ENCODE results near the gene LCN9.

LCN9 gene

GRCh38 chr9:135703726-135704125, 40.6 kb downstream of the LCN9 start:
- Histone ChIP-seq H3K36me3 (ENCODE audit: insufficient read depth, low read length) (no peaks in the 10 kb centered on the region), H3K27me3 (ENCODE audit: control insufficient read depth, insufficient read depth, low read length) (peaks cover 49% of the 10 kb centered on the region), H3K4me3 (ENCODE audit: low read length) (no peak overlapping the region), H3K9me3 (replicated peaks; ENCODE audit: low read length) (no peaks in the 10 kb centered on the region), H3K4me2 (ENCODE audit: low read length) (no peak overlapping the region), H3K4me1 (ENCODE audit: control insufficient read depth, insufficient read depth, low read length) (peaks cover 12% of the 10 kb centered on the region), H3K9ac (ENCODE audit: low read depth, low read length) (no peak overlapping the region)

GRCh38 chr9:135704483-135704882, 41.4 kb downstream of the LCN9 start:
- Histone ChIP-seq H3K36me3 (ENCODE audit: insufficient read depth, low read length) (no peaks in the 10 kb centered on the region), H3K4me1 (ENCODE audit: control insufficient read depth, insufficient read depth, low read length) (peaks cover 12% of the 10 kb centered on the region), H3K9ac (ENCODE audit: low read depth, low read length) (no peak overlapping the region), H3K27me3 (ENCODE audit: control insufficient read depth, insufficient read depth, low read length) (peaks cover 55% of the 10 kb centered on the region), H3K4me2 (ENCODE audit: low read length) (no peak overlapping the region), H3K9me3 (replicated peaks; ENCODE audit: low read length) (no peaks in the 10 kb centered on the region), H3K4me3 (ENCODE audit: low read length) (no peak overlapping the region)

- no peaks in the 10 kb centered on the region for H3K9me3 ChIP-seq (replicated peaks; ENCODE audit: low read length)
- no peak overlapping the region for H3K9ac ChIP-seq (ENCODE audit: low read depth, low read length)
- H3K4me2 ChIP-seq (ENCODE audit: low read length): no peak overlapping the region
- peaks cover 12% of the 10 kb centered on the region for H3K4me1 ChIP-seq (ENCODE audit: control insufficient read depth, insufficient read depth, low read length)
- peaks cover 61% of the 10 kb centered on the region for H3K27me3 ChIP-seq (ENCODE audit: control insufficient read depth, insufficient read depth, low read length)
- H3K36me3 ChIP-seq (ENCODE audit: insufficient read depth, low read length): no peaks in the 10 kb centered on the region
- H3K4me3 ChIP-seq (ENCODE audit: low read length): no peak overlapping the region
Measured at GRCh38 chr9:135705376-135705775, 42.3 kb downstream of the LCN9 start.

GRCh38 chr9:135706288-135706687, 43.2 kb downstream of the LCN9 start:
- Histone ChIP-seq H3K27me3 (ENCODE audit: control insufficient read depth, insufficient read depth, low read length) (peaks cover 70% of the 10 kb centered on the region), H3K4me2 (ENCODE audit: low read length) (no peak overlapping the region), H3K9ac (ENCODE audit: low read depth, low read length) (no peak overlapping the region), H3K4me1 (ENCODE audit: control insufficient read depth, insufficient read depth, low read length) (peaks cover 11% of the 10 kb centered on the region), H3K9me3 (replicated peaks; ENCODE audit: low read length) (no peaks in the 10 kb centered on the region), H3K4me3 (ENCODE audit: low read length) (no peak overlapping the region), H3K36me3 (ENCODE audit: insufficient read depth, low read length) (no peaks in the 10 kb centered on the region)

GRCh38 chr9:135707252-135708138, 44.4 kb downstream of the LCN9 start:
- no peaks in the 10 kb centered on the region for H3K4me1 ChIP-seq (ENCODE audit: control insufficient read depth, insufficient read depth, low read length)
- H3K9ac ChIP-seq (ENCODE audit: low read depth, low read length): no peak overlapping the region
- H3K36me3 ChIP-seq (ENCODE audit: insufficient read depth, low read length): no peaks in the 10 kb centered on the region
- H3K27me3 ChIP-seq (ENCODE audit: control insufficient read depth, insufficient read depth, low read length): peaks cover 82% of the 10 kb centered on the region
- no peaks in the 10 kb centered on the region for H3K9me3 ChIP-seq (replicated peaks; ENCODE audit: low read length)
- peak overlapping the region; percentile 49 for H3K4me3 ChIP-seq (ENCODE audit: low read length)
- H3K4me2 ChIP-seq (ENCODE audit: low read length): peak overlapping the region; percentile 61

GRCh38 chr9:135708164-135708563, 45.1 kb downstream of the LCN9 start:
- no peak overlapping the region for H3K4me3 ChIP-seq (ENCODE audit: low read length)
- H3K36me3 ChIP-seq (ENCODE audit: insufficient read depth, low read length): no peaks in the 10 kb centered on the region
- H3K9ac ChIP-seq (ENCODE audit: low read depth, low read length): no peak overlapping the region
- H3K4me2 ChIP-seq (ENCODE audit: low read length): no peak overlapping the region
- H3K4me1 ChIP-seq (ENCODE audit: control insufficient read depth, insufficient read depth, low read length): no peaks in the 10 kb centered on the region
- no peaks in the 10 kb centered on the region for H3K9me3 ChIP-seq (replicated peaks; ENCODE audit: low read length)
- H3K27me3 ChIP-seq (ENCODE audit: control insufficient read depth, insufficient read depth, low read length): peaks cover 83% of the 10 kb centered on the region

DNA sequence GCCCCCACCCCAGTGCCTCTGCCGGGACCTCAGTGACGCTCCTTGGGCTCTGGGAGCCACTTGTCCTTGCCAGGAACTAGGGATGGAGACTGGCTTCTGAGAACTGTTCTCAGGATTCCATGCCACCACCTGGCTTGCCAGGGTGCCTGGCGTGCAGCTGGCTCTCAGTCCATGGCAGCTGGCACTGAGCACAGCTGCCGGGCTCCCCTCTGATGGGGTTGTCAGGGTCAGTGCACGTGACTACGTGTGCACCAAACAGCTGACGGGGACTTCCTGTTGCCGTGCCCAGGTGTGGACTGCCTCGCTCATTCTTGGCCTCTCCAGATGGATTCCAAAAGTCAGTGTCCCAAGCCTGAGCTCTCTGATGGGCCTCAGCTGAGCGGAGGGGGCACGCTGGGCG, 48.3 kb downstream of the LCN9 start:
- Histone ChIP-seq H3K27me3 (ENCODE audit: control insufficient read depth, insufficient read depth, low read length) (peaks cover 74% of the 10 kb centered on the region), H3K36me3 (ENCODE audit: insufficient read depth, low read length) (no peaks in the 10 kb centered on the region)

DNA sequence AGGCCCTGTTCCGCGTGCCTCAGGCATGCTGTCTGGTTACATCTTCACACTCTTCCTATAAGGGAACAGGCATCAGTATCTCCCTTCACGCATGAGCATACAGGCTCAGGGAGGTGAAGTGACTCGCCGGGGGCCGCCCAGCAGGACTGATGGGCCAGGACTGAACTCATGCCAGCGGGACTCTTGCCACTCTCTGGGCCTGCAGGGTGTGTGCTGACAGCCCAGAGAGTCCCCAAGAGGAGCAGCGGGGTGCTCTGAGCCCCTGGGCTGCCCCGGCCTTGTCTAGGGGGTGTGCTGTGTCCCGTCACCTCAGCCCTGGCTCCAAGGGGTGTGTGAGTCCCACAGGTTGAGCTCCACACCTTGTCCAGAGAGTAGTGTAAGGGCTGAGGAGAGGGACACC, 48.8 kb downstream of the LCN9 start:
- H3K4me2 ChIP-seq (ENCODE audit: low read length): no peak overlapping the region
- peaks cover 70% of the 10 kb centered on the region for H3K27me3 ChIP-seq (ENCODE audit: control insufficient read depth, insufficient read depth, low read length)

More for the DNA sequence above, 48.3 kb downstream of the LCN9 start:
- H3K9me3 ChIP-seq (replicated peaks; ENCODE audit: low read length): no peaks in the 10 kb centered on the region
- H3K9ac ChIP-seq (ENCODE audit: low read depth, low read length): no peak overlapping the region
- H3K4me2 ChIP-seq (ENCODE audit: low read length): no peak overlapping the region
- H3K4me3 ChIP-seq (ENCODE audit: low read length): no peak overlapping the region
- H3K4me1 ChIP-seq (ENCODE audit: control insufficient read depth, insufficient read depth, low read length): no peaks in the 10 kb centered on the region

DNA sequence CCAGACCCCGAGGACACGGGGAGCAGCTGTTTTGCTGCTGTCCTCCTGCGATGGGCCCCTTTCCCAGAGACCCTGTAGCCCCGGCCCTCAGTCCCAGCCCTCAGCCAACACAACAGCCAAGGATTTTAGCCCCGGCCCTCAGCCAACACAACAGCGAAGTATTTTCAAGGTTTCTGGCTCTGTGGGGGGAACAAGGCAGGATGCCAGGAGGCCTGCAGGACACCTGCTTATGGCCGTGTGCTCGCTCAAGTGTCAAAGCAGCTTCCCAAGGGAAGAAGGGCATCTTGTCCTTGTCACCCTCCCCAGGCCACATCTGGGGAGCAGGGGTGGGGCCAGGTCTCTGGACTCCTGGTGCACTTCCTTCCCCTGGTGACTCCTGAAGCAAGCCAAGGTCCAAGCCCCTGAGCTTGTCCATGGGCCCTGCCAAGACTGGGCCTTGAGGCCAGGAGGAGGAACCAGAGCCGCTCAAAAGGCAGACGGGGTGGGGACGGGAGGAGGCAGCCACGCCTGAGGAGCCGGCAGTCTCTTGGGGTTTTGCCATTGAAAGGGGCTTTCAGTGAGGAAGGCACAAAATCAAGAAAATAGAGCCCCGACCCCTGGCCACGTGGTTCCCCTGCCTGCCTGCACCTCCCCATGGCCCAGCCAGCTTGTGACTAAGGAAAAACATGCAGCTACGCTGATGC, 49.6 kb downstream of the LCN9 start:
- Histone ChIP-seq H3K4me2 (ENCODE audit: low read length) (no peak overlapping the region), H3K36me3 (ENCODE audit: insufficient read depth, low read length) (no peaks in the 10 kb centered on the region), H3K4me3 (ENCODE audit: low read length) (no peak overlapping the region), H3K9ac (ENCODE audit: low read depth, low read length) (no peak overlapping the region), H3K27me3 (ENCODE audit: control insufficient read depth, insufficient read depth, low read length) (peaks cover 67% of the 10 kb centered on the region), H3K9me3 (replicated peaks; ENCODE audit: low read length) (no peaks in the 10 kb centered on the region), H3K4me1 (ENCODE audit: control insufficient read depth, insufficient read depth, low read length) (no peaks in the 10 kb centered on the region)

More for the DNA sequence above, 48.8 kb downstream of the LCN9 start:
- H3K9me3 ChIP-seq (replicated peaks; ENCODE audit: low read length): no peaks in the 10 kb centered on the region
- no peaks in the 10 kb centered on the region for H3K4me1 ChIP-seq (ENCODE audit: control insufficient read depth, insufficient read depth, low read length)
- H3K4me3 ChIP-seq (ENCODE audit: low read length): no peak overlapping the region
- no peaks in the 10 kb centered on the region for H3K36me3 ChIP-seq (ENCODE audit: insufficient read depth, low read length)
- no peak overlapping the region for H3K9ac ChIP-seq (ENCODE audit: low read depth, low read length)

GRCh38 chr9:135714242-135715055, 51.3 kb downstream of the LCN9 start:
- Histone ChIP-seq H3K27me3 (ENCODE audit: control insufficient read depth, insufficient read depth, low read length) (peaks cover 53% of the 10 kb centered on the region), H3K4me1 (ENCODE audit: control insufficient read depth, insufficient read depth, low read length) (peaks cover 4% of the 10 kb centered on the region), H3K4me3 (ENCODE audit: low read length) (no peak overlapping the region), H3K9me3 (replicated peaks; ENCODE audit: low read length) (no peaks in the 10 kb centered on the region), H3K9ac (ENCODE audit: low read depth, low read length) (no peak overlapping the region), H3K4me2 (ENCODE audit: low read length) (no peak overlapping the region), H3K36me3 (ENCODE audit: insufficient read depth, low read length) (no peaks in the 10 kb centered on the region)

DNA sequence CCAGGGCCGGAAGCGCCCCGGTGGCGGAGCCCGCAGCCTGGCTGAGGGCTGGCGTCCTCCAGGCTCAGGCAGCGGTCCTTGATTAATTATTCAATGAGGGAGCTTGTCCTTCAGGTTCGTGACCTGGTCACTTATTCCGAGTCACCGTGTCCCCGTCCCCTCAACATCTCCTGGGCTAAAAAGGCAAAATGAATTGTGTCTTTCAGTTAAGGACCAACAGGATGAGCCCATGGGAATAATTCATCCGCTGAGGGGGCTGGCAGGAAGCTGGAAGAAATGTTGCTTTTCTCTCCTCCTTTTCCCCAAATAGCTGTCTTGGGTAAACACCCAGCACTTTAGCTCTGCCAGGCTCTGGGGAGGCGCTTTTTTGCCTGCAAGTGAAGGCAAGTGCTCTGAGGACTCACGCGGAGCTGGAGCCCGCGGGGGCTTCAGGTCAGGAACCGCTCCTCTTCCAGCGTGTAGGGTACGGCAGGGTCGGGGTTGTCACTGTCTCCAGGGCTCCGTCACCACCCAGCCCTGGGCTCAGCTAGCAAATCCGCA, 52.0 kb downstream of the LCN9 start:
- Histone ChIP-seq H3K4me2 (ENCODE audit: low read length) (no peak overlapping the region), H3K36me3 (ENCODE audit: insufficient read depth, low read length) (no peaks in the 10 kb centered on the region), H3K9ac (ENCODE audit: low read depth, low read length) (no peak overlapping the region), H3K27me3 (ENCODE audit: control insufficient read depth, insufficient read depth, low read length) (peaks cover 49% of the 10 kb centered on the region), H3K4me1 (ENCODE audit: control insufficient read depth, insufficient read depth, low read length) (peaks cover 4% of the 10 kb centered on the region), H3K9me3 (replicated peaks; ENCODE audit: low read length) (no peaks in the 10 kb centered on the region), H3K4me3 (ENCODE audit: low read length) (no peak overlapping the region)

Data from skeletal muscle satellite cell (primary cell).